Limb (tissue), 2 donors: ENCODE data around the gene EVX2.
A peak's percentile ranks its signal among the peaks of the same experiment; 100 is the strongest.

ENCODE experiments used
- DNase-seq, 2 donors: peaks; one replicate each; pipeline ENCODE4 v3.0.0-alpha.2; 2016; ENCODE audit errors: extremely low spot score in 2 of 2

Gene EVX2

DNA sequence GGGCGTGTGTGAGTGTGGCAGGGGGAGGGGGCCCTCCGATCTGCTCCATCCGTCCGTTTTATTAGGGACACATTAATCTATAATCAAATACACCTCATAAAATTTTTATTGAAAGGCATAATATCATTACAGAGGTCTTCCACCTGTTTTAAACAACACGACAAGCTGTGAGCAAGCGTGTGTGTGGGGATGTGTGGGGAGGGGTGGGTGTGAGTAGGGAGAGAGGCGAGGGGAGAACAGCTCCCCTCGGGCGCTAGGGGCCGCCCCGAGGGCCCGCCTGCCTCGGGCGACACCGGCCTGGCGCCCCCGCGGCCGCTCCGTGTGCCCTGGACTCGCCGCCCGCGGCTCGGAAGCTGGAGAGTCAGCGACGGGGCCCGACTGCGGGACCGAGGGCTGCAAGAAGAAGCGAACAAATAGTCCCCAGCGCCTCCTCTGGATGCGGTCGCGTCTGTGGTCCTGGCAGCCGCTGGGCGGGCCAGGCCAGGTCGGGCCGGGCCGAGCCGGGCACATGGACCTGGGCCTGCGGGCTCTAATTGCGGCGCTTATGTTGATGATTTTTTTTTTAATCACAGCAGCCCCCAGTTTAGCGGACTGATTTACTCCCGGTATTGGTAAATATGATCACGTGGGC is 38.4 kb upstream of the EVX2 start:
- DNase-seq, result no peak

DNA sequence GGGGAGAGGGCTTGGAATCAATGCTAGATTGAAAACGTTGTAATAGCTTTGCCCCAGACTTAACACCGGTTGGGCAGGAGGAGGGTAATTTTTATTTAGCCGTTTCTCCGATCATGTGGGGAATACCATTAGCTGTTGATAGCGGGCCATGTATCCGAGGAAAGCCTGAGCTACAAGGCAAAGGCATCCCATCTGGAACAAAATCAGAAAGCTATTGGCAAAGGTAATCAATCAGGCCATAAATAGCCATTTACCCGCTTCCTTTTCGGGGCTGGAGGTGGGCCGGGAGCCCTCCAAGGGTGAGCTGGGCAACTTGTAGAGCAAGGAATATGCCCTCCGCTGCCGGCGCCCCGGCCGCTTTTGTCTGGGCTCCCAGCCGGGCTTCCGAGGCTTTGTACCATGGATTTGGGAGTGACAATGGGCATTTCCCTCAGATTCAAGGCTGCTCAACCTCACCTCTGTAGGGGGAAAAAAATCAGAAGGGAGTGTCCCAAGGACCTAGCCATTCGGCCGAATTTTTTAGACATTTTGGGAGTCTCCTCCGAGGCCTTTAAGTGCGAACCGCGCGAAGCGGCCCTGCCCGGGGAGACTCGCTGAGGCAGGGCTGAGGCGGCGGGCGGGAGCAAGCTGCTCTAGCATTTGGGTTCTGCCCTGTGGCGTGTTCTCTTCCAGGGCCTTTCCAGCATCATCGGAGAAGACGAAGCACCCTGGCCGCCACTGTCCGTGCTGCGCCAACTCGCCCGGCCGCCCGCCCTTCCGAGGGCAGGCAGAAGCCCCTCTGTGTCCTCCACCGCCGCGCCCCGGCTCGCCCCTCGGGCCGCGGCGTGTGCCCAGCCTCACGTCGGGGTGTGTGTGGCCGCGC is 37.7 kb upstream of the EVX2 start:
- DNase-seq, result peak in 1 of 2 donors; percentile 64

DNA sequence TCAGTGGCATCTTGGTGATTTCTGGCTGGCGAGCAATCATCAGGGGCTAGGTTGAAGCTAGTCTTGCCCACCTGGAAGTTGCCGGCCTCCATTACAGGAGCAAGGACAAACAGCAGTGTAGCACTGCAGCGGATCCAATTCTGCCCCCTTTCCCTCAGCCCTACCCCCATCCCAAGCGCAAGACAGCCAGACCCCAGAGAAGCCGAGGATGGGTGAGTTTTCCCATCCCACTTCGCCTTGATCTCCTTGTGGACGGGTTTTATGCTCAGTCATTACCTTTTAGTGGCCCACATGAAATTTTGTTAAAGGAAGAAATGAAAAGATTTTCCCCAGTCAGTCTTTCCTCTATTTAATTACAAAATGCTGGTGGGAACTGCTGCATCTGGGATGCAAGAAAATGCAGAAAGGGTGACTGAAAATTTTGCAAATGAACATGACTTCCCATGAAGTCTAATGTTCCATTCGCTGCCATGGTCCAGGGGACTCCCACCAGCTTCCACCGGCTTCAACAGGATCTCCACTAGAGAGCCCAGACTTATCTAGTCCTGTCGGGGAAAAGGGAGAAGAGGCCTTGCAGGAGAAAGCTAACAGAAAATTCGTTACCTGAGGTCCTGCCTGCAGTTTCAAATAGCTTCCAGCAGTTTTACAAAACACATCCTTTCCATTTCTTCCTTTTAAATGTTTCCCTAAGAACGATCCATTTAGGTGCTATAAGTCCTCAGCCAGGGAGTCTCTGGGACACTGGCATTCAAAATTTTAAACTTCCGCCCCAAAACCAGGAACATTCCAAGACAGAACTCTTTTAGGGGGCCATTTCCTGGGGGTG is 36.8 kb upstream of the EVX2 start:
- peak in 1 of 2 donors; percentile 47 for DNase-seq

DNA sequence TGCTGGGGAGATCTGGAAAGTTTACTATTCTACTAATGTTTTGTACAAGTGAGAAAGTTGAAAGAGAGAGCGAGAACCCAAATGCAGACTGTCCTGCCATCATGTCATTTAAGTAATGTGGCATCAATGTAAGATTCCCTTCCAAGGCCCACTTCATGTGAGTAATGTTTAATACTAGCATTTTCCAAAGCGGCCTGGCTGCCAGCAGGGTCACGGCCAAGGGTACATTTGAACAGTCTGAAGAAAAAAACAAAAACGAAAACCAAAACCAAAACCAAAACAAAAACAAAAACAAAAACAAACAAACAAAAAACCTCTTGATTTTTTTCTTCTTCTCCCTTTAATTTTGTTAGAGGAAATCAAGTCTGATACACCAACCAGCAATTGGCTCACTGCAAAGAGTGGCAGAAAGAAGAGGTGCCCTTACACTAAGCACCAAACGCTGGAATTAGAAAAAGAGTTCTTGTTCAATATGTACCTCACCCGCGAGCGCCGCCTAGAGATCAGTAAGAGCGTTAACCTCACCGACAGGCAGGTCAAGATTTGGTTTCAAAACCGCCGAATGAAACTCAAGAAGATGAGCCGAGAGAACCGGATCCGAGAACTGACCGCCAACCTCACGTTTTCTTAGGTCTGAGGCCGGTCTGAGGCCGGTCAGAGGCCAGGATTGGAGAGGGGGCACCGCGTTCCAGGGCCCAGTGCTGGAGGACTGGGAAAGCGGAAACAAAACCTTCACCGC is 35.0 kb upstream of the EVX2 start:
- DNase-seq, result peak in 1 of 2 donors; percentile 69

DNA sequence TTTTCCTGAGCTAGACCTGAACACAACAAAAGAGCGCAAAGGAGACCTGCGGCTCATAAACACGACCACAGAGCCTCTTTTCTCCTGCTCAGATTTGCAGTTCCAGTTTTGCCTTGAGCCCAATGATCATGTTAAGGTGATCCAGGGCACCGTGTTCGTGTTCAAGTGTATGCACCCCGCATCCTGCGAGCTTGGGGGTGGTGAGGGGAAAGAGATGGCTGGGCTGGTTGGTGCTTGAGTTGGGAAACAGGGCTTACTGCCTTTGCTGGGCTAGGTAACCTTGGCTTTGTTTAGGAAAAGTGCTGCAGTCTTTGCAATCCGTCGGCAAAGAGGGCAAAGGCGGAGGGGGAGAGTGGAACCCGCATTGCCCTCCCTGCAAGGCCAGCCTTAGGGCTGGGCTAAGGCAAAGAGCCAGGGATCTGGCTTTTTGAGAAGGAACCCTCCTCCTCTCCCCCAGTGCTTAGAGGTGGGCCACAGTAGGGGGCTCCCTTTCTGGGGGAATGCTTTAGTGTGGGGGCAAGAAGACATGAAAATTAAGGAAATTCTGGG is 34.1 kb upstream of the EVX2 start:
- no peak for DNase-seq

DNA sequence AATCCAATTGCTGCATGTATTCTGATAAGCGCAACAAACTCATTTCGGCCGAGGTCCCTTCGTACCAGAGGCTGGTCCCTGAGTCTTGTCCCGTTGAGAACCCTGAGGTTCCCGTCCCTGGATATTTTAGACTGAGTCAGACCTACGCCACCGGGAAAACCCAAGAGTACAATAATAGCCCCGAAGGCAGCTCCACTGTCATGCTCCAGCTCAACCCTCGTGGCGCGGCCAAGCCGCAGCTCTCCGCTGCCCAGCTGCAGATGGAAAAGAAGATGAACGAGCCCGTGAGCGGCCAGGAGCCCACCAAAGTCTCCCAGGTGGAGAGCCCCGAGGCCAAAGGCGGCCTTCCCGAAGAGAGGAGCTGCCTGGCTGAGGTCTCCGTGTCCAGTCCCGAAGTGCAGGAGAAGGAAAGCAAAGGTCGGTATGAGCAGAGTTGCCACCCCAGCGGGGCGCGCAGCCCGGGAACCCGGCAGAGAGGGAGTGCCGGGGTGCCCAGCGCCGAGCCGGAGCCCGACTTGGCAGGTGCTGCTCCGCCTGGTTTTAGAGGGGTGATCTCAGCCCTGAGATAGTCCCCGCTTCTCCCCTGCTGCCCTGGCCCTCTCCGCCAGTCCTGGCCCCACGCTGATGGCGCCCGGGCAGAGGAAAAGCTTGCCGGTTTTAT is 33.5 kb upstream of the EVX2 start:
- peak in 1 of 2 donors; percentile 43 for DNase-seq

DNA sequence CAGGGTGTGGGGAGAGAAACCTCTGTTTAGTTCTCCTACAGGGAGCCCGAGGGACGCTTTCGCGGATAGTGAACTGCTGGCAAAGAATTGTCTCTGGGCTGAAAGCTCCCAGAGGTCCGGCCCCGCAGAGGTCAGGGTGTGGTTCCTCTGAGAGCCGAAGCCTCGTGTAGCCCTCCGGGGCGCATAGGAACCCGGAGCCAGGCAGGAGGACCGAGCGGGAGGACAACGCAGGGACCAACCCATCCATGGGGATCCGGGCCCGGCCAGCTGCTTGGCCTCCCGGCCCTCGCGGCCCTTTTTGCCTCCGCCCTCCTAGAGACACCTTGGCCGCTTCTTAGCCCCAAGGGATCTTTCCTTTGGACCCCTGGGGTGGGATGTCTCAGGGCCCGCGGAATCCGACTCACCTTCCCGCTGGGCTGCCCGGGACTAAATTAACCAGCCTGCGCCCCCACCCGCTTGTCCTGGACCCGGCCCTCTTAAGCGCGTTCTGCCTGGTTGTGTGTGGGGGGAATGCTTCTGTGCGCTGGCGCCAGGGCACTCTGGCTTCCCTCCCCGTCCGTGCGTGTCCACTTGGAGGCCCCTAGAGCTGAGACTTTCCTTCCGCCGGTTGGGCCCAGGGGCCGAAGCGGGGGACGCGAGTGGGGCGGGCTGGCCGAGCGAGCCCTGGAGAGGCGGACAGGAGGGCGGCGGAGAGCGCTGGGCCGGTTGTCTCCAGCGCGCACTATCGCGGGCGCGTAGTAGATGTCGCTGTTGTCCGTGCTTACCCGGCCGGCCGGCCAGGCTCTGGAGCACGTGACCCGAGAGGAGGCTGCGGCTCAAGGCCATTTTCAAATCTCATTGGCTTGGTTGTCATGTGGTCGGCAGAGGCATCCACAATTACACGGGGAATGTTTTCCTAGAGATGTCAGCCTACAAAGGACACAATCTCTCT is 32.4 kb upstream of the EVX2 start, which contains the start of gene HOXD10:
Gene HOXD10 (plus strand): TSS at position 896 of the 931 bp plus-strand sequence. CDS start 56 bp downstream, outside the sequence.
- no peak for DNase-seq

DNA sequence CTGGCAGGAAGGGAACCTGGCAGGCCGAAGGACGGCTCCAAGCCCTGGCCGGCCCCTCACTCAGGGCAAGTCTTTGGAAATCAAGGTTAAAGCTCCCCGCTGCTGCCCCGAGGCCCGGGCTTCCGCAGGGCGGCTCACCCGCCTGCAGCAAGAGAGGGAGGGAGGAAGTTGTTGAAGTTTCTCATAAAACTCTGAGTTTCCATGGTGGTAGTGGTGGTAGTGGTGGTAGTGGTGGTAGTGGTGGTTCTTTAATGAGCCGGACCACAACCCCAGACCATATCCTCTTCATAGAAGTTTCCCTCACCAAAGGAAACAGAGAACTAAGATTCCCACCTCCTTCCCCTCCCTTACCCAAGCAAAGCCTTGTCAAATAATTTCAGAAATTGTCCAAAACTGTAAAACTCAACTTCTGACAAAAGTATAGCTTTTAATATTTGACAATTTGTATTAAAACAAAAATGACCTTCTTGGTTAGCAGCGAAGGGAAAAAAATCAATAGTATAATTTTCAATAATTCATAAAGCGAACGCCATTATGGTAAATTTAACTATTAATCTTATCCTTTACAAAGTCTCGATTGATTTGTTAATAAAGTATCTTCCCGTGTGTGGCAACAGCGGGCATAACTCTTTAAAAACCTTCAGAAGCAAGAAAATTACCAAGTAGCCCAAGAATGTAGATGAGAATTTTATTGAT is 31.3 kb upstream of the EVX2 start:
- DNase-seq, result no peak

DNA sequence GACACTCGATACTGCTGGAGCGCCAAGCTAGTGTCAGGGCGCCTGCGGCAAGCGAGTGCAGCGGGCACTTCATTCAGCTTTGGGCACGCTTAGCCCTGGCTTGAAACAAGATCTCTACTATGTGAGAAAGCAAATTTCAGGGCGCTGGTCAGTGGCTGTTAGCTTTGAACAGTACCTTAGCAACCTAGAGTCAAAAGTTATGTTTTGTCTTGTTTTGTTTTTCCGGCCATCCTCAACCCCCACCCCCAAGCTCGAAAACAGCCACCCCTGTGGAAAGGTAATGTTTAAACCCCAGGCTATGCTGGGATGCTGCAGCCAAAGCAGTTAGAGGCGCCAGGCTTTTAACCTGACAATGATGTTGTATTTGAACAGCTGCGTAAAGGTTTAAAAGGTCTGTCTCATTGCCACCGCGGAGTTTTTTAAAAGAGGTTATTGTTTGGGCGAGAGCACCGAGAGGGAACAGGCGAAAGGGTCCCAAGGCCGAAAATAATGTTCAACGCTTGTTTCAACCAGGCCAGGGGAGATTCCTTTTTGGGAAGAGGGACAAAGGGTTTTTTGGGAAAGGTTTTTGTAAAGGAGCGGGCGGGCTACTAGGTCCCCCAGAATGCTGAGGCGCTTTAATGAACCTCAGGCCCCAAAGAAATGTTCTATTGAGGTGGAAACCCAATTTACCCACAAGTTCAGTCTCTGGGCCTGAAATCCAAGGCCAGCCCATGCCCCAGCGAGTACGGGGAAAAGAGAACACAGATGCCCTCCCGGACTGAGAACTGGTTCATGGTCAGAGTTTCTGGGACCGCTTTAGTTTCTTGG is 30.6 kb upstream of the EVX2 start:
- no peak for DNase-seq

DNA sequence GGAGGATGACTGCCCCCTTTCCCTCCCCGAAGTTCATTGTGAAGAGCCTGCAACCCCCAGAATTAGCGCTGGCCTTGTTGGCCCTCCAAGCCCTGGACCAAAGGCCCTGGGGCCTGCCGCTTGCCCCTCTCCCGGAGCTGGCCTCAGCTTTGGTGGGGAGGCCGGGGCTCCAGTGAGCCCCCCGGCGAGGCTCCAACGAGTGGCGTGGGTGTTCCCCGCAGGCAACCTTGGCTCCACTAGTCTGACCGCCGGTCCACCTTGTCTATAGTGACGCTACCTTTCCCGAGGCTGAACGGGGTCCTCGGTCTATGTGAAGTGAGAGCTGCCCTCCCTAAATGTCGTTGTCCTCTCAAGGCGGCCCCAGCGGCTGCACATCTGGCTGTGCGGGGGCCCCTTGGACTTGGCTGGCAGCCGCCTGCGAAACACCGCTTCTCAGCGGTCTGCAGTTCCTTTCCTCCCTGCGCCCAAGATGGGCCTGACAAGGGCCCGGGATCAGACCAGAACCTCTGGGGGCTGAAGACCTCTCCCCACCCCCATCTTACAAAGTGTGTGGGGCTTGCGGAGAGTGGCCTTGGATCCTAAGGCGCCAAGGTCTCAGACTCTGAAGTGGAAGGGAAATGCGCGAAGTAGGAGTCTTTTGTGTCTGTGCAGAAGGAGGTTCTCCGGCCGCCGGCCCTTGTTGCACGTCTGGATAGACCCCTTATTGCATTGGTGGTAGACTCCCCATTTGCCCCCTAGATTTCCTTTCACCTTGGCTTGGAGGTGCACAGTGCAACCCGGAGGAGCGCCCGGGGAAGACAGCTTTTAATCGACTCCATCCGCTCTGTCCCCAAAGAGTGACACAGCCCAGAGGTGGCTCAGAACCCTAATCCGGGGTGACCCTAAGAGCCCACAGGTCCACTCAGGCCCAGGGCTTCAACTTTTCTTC is 28.9 kb upstream of the EVX2 start:
- no peak for DNase-seq

DNA sequence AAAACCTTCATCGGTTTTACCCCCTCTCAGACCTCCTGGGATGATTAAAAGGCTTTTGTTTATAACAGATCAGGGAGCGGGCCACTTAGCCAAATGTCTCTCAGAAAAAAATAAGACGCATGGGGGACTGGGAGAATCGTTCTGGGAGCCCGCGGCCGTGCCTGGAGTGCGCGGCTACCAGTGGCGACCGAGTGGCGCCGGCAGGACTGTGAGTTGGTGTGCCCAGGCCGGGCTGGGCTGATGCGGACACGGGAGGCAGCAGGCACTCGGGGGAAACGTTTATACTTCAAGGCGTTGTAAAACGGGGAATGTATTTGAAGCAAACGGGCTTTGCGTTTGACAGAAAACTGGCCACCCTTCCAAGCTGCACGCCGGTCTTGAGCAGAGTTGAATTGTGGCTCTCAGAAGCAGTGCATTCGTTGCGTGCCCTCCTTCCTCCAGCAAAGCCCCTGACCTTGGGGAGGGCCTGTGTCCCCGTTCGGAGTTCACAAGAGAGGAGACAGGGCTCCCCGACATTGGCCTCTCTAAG is 28.1 kb upstream of the EVX2 start:
- no peak for DNase-seq

DNA sequence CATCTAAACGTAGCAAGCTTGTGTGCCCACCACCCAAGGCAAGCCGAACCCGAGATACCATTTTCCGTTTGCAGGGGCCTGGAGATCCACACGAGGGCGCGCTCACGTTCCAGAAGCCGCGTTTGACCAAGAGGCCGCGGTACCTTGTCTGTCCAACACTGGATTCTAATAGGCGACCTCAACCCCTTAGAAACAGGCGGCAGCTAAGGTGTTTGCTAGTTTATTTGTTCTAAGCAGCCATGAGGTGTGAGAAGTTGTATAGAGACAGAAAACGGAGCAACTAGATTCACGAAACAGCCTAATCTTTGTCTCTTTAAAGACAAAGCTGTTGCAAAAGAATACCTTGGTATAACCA is 27.5 kb upstream of the EVX2 start:
- DNase-seq, result peak in 1 of 2 donors; percentile 88

DNA sequence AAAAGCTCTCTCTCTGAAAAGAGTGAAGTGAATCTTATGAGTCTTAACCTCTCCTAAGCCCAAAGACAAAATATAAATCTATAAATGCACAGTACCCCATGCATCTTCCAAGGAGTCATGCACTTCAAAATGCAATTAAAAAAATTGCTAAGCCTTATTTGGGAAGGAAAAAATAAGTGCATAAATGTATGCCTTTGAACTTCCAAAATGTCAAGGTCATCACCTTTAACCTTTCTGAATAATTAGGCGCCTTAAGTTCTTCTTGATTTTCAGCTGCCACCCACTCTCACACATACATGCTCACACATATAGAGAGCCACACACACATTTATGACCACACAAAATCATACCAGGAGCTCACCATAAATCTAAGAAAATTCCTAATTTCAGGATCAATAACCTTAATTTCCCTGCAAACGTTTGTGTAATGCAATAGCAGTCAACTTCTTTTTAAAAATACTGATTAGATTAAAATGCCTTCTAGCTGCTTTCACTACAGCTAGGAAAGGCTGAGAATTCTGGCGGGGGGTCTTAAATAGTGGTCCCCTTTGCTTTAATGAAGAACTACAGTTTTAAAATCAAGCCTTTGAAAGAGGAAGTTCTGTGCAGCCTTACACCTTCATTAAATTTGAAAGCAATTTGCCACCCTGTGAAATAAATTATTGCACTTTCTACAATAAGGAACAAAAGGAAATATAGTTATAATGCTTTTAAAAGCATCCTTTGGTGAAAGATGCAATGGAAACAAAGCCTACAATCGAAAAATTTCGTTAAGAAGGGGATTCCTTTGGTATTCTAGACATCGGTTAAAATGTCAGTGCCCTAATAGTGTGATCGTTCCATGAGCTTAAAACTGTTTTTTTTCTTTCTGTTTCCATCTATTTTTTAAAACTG is 26.9 kb upstream of the EVX2 start:
- DNase-seq, result no peak

DNA sequence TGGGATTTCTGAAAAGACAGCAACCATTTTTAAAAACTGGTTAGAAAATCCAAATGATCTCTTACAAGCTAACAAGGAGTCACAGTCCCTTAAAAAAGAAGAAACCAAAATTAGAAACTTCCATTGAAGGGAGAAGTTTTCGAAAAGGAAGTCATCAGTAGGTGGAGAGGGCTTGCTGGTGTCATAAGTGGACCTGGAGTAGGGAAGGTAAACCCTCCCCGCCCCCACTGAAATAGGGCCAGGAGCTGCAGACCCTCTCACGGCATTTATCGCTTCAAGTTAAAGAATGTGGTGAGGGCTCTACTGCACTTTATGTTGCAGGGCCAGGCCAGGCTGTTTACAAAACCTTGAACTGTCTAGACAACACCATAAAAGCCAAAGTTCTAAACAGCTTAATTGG is 26.2 kb upstream of the EVX2 start:
- DNase-seq, result no peak

DNA sequence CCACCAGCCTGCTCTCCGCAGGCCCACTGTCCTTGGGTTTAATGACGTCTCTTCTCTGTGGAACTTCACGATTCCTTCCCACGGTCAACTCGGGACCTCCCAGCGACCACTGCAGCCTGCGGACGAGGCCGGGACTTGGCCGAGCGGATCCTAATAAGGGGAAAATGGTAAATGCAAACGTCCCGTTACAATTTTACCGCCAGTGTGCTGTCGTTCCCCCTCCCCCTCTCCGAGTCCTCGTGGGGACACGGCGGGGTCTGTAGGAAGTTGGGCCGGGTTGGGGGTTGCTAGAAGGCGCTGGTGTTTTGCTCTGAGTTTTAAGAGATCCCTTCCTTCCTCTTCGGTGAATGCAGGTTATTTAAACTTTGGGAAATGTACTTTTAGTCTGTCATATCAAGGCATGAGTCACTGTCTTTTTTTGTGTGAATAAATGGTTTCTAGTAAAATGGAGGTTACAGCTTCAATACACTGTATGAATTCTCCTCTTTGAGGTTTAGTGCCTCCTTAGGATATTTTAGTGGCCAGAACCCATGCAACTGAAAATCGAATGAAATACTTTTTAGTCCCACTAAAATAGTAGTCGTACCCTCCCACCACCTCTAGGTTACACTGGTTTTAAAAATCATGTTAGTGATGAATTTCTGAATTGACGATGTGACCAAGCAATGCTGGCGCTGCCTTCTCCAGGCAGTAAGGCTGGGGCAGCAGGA is 25.6 kb upstream of the EVX2 start:
- no peak for DNase-seq
